ENCODE data around the gene MOCS1. TPM values are rescaled to one million over a fixed set of nuclear protein-coding genes. Genes with fewer than 3 reads are reported as not detected.

Gene MOCS1
- total and polyA plus RNA-seq, 3 donors from 2014 or later = 11.8 to 17.9 (median 16.8) TPM

DNA sequence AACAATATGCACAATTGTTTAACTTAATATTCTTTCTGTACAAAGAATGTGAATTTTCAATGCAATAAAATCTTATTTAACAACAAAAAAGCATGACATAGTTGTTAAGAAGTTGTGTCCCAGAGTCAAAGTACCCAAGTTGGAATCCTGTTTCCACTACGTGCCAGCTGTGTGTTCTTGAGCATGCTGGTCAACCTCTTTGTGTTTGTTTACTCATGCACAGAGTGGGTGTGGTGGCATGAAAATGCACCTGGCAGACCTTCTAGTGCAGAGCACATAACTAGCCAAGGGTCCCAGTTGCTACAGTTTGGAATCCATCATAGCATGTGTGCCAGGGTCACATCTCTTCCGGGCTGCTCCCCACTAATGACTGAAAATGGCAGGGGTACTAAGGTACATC lies 24.7 kb upstream of the MOCS1 start:
- H3K9me3 ChIP-seq = no peaks in the 10 kb centered on the region
- no peaks in the 10 kb centered on the region for H3K4me1 ChIP-seq
- no peak overlapping the region for H3K27ac ChIP-seq
- TF ChIP-seq, protein P1, sequence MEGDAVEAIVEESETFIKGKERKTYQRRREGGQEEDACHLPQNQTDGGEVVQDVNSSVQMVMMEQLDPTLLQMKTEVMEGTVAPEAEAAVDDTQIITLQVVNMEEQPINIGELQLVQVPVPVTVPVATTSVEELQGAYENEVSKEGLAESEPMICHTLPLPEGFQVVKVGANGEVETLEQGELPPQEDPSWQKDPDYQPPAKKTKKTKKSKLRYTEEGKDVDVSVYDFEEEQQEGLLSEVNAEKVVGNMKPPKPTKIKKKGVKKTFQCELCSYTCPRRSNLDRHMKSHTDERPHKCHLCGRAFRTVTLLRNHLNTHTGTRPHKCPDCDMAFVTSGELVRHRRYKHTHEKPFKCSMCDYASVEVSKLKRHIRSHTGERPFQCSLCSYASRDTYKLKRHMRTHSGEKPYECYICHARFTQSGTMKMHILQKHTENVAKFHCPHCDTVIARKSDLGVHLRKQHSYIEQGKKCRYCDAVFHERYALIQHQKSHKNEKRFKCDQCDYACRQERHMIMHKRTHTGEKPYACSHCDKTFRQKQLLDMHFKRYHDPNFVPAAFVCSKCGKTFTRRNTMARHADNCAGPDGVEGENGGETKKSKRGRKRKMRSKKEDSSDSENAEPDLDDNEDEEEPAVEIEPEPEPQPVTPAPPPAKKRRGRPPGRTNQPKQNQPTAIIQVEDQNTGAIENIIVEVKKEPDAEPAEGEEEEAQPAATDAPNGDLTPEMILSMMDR (IDR thresholded peaks at IDR 0.05) = no peak
- TF ChIP-seq POLR2A (IDR thresholded peaks at IDR 0.05) = no peak
- DNase-seq = no peak
- no peaks in the 10 kb centered on the region for H3K27me3 ChIP-seq
- WGBS, 2 donors = 91 to 92% methylated on average over 2 of the region's 2 CpGs
- no peaks in the 10 kb centered on the region for H3K36me3 ChIP-seq (ENCODE audit: low read depth, missing control alignments)
- H3K4me3 ChIP-seq = no peak overlapping the region
- intact Hi-C loops (cut with DNase I; ENCODE audit: low total_unique reads) = no loop called here

DNA sequence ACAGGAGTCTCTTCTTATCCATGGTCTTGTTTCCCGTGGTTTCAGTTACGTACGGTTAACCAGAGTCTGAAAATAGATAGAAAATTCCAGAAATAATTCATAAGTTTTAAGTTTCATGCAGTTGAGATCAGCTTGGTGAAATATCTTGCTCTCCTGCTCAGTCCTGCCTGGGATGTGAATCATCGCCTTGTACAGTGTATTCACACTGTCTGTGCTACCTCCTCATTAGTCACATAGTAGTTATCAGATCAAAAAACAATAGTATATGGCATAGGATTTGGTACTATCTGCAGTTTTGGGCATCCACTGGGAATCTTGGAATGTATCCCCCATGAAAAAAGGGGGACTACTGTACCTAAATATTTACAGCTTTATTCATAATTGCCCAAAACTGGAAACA lies 22.7 kb upstream of the MOCS1 start:
- DNase-seq = no peak
- Histone ChIP-seq H3K27me3 (no peaks in the 10 kb centered on the region), H3K9me3 (no peaks in the 10 kb centered on the region), H3K4me3 (no peak overlapping the region), H3K36me3 (ENCODE audit: low read depth, missing control alignments) (no peaks in the 10 kb centered on the region), H3K27ac (no peak overlapping the region), H3K4me1 (no peaks in the 10 kb centered on the region)
- intact Hi-C loops (cut with DNase I; ENCODE audit: low total_unique reads) = no loop called here
- TF ChIP-seq POLR2A (IDR thresholded peaks at IDR 0.05) = no peak
- TF ChIP-seq, protein P1 (IDR thresholded peaks at IDR 0.05) = no peak
- WGBS, 2 donors = 94 to 96% methylated on average over 4 of the region's 4 CpGs

DNA sequence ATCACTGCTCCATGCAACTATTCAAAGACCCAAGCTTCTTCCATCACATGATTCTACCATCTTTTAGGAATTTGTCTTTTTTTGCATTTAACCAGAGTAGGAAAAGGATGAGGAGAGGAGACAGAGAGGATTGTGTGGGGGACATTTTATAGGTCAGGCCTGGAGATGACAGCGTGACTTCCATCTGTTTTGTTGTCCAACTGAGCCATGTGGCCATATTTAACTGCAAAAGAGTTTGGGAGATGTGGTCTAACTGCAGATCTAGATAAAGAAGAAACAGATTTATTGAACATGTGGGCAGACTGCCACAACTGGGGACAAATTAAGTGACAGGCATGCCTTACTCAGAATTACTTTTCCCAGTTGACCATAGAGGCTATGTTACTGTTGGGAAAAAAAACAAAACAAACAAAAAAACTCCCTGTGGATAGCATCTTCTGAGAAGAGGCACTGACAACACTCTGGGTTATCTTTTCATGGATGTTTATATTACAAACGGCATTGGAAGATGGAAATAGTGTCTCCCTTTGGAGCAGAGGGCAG lies 18.9 kb upstream of the MOCS1 start:
- intact Hi-C loops (cut with DNase I; ENCODE audit: low total_unique reads) = no loop called here
- Histone ChIP-seq H3K36me3 (ENCODE audit: low read depth, missing control alignments) (no peaks in the 10 kb centered on the region), H3K4me1 (no peaks in the 10 kb centered on the region), H3K27me3 (no peaks in the 10 kb centered on the region), H3K27ac (no peak overlapping the region), H3K4me3 (no peak overlapping the region), H3K9me3 (no peaks in the 10 kb centered on the region)
- no peak for TF ChIP-seq POLR2A (IDR thresholded peaks at IDR 0.05)
- TF ChIP-seq, protein P1 (IDR thresholded peaks at IDR 0.05) = no peak
- DNase-seq = no peak
- 81% methylated on average over 2 of the region's 2 CpGs for WGBS, 2 donors

DNA sequence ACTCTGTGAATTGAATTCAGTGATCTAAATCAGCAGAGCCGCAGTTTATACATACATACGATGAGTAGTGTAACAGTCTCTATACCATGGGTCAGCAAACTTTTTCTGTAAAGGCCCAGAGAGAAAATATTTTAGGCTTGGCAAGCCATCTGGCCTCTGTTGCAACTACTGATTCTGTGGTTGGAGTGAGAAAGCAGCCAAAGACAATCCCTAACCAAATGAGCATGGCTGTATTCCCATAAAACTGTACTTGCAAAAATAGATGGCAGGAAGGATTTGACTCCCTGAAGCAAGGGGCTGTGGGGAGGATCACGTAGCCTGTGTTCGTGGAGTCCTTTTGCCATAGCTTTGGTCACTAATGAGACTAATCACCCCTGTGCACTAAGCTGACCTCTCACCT lies 17.9 kb upstream of the MOCS1 start:
- no peak for TF ChIP-seq POLR2A (IDR thresholded peaks at IDR 0.05)
- TF ChIP-seq, protein P1 (IDR thresholded peaks at IDR 0.05) = no peak
- no peaks in the 10 kb centered on the region for H3K4me1 ChIP-seq
- DNase-seq = no peak

DNA sequence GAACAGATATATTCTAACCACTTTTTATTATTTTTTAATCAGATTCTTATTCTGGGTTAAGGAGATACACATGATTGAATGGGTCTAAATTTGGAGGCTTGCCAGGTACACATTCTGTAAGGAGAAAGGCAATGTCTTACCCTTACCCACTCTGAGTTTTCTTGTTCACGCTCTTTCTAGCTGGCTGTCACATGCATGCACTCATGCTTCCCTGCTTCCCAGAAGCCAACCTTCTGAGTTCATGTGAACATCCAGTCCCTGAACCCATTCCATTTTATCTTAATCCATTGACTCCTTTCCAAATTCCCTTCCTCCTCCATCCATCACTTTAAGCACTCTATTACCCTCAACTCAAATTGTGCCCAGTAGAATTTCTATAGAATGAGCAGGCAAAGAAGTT lies 17.5 kb upstream of the MOCS1 start:
- 58 to 68% methylated on average over 1 of the region's 1 CpG for WGBS, 2 donors
- intact Hi-C loops (cut with DNase I; ENCODE audit: low total_unique reads) = no loop called here
- Histone ChIP-seq H3K27me3 (no peaks in the 10 kb centered on the region), H3K36me3 (ENCODE audit: low read depth, missing control alignments) (no peaks in the 10 kb centered on the region), H3K9me3 (no peaks in the 10 kb centered on the region), H3K4me1 (no peaks in the 10 kb centered on the region), H3K27ac (no peak overlapping the region), H3K4me3 (no peak overlapping the region)
- no peak for TF ChIP-seq POLR2A (IDR thresholded peaks at IDR 0.05)
- TF ChIP-seq, protein P1 (IDR thresholded peaks at IDR 0.05) = no peak
- peak; percentile 32 for DNase-seq

More for the DNA sequence above, 17.9 kb upstream of the MOCS1 start:
- no peak overlapping the region for H3K27ac ChIP-seq
- H3K36me3 ChIP-seq (ENCODE audit: low read depth, missing control alignments) = no peaks in the 10 kb centered on the region
- H3K27me3 ChIP-seq = no peaks in the 10 kb centered on the region
- no peaks in the 10 kb centered on the region for H3K9me3 ChIP-seq
- H3K4me3 ChIP-seq = no peak overlapping the region
- intact Hi-C loops (cut with DNase I; ENCODE audit: low total_unique reads) = no loop called here
- 67 to 81% methylated on average over 4 of the region's 4 CpGs for WGBS, 2 donors
